IMR-90 (cell line): ENCODE measurements around the gene TNFRSF17. TPM values are rescaled to one million over a fixed set of nuclear protein-coding genes. Genes with fewer than 3 reads are reported as not detected.

Experiments used
- ATAC-seq: fragments of 200-7000 bp; cut with Tn5 transposase; 2 replicates; pipeline ENCODE4 v1.9.1; 2020; ENCODE audit warnings: low read depth, mild to moderate bottlenecking, moderate library complexity
- BruUV-seq: library from RNA; stranded (reverse); fragments of 400-500 nt; replicated peaks from 2 replicates; lab custom pipeline; 2021; lab: Mats Ljungman, UMichigan
- CTCF ChIA-PET: fragments of 300-600 bp; formaldehyde crosslinking; extraction: SDS; loops from one replicate; lab custom pipeline; 2021; ENCODE audit warnings: antibody characterized with exemption; lab: Yijun Ruan, JAX
- POLR2A ChIA-PET: fragments of 300-600 bp; sonication (Branson Sonifier 250); formaldehyde crosslinking; loops from one replicate; lab custom pipeline; 2022; ENCODE audit warnings: antibody characterized with exemption; ENCODE audit not compliant: unreplicated experiment; lab: Charles Lee
- DNase-seq: peaks from one replicate; pipeline ENCODE4 v3.0.0; 2013
- H2AFZ ChIP-seq: replicated peaks from 2 replicates; pipeline ENCODE3; 2013; ENCODE audit warnings: low read length, mild to moderate bottlenecking; ENCODE audit not compliant: poor library complexity
- H2AK5ac ChIP-seq: 2 replicates; pipeline ENCODE4 v1.6.1; 2013; ENCODE audit warnings: low read depth, low read length, inconsistent platforms
- H2AK9ac ChIP-seq: replicated peaks from 2 replicates; pipeline ENCODE3; 2013; ENCODE audit warnings: mild to moderate bottlenecking, low read depth, low read length, moderate library complexity; ENCODE audit not compliant: poor library complexity
- H2BK120ac ChIP-seq: 2 replicates; pipeline ENCODE4 v1.6.1; 2013; ENCODE audit warnings: low read depth, low read length, inconsistent platforms
- H2BK15ac ChIP-seq: 3 replicates; pipeline ENCODE4 v1.6.1; 2013; ENCODE audit warnings: low read depth, low read length, inconsistent platforms
- H2BK20ac ChIP-seq: 2 replicates; pipeline ENCODE4 v1.6.1; 2013; ENCODE audit warnings: low read depth, mild to moderate bottlenecking, inconsistent platforms, low read length, moderate library complexity
- H2BK5ac ChIP-seq: 2 replicates; pipeline ENCODE4 v1.6.1; 2013; ENCODE audit warnings: mild to moderate bottlenecking, low read depth, low read length, inconsistent platforms; ENCODE audit not compliant: poor library complexity, severe bottlenecking
- H3K14ac ChIP-seq: replicated peaks from 2 replicates; pipeline ENCODE4 v1.6.1; 2013; ENCODE audit warnings: low read depth, low read length, inconsistent platforms
- H3K18ac ChIP-seq: 2 replicates; pipeline ENCODE4 v1.6.1; 2013; ENCODE audit warnings: low read depth, low read length, control low read depth
- H3K23ac ChIP-seq: 2 replicates; pipeline ENCODE4 v1.6.1; 2013; ENCODE audit warnings: low read depth, low read length, inconsistent platforms
- H3K27ac ChIP-seq: 2 replicates; pipeline ENCODE4 v1.5.1; 2013; ENCODE audit warnings: mild to moderate bottlenecking, control low read depth, low read length; ENCODE audit not compliant: insufficient read depth
- H3K27me3 ChIP-seq: 2 replicates; pipeline ENCODE4 v1.6.1; 2013; ENCODE audit warnings: low read length; ENCODE audit not compliant: control insufficient read depth, insufficient read depth
- H3K36me3 ChIP-seq: 2 replicates; pipeline ENCODE4 v1.6.1; 2013; ENCODE audit warnings: low read length, mixed read lengths; ENCODE audit not compliant: control insufficient read depth, insufficient read depth
- H3K4ac ChIP-seq: 2 replicates; pipeline ENCODE4 v1.6.1; 2013; ENCODE audit warnings: low read depth, low read length, inconsistent platforms
- H3K4me1 ChIP-seq: 2 replicates; pipeline ENCODE4 v1.6.1; 2013; ENCODE audit warnings: low read length, mixed read lengths; ENCODE audit not compliant: control insufficient read depth, insufficient read depth
- H3K4me2 ChIP-seq: 2 replicates; pipeline ENCODE4 v1.6.1; 2013; ENCODE audit warnings: low read depth, mild to moderate bottlenecking, control low read depth, low read length, moderate library complexity
- H3K4me3 ChIP-seq: 2 replicates; pipeline ENCODE4 v1.5.1; 2013; ENCODE audit warnings: low read depth, mild to moderate bottlenecking, control low read depth, low read length, moderate library complexity; ENCODE audit not compliant: insufficient read depth
- H3K56ac ChIP-seq: 2 replicates; pipeline ENCODE4 v1.6.1; 2013; ENCODE audit warnings: low read length, inconsistent platforms; ENCODE audit not compliant: insufficient read depth; ENCODE audit errors: extremely low read depth
- H3K79me1 ChIP-seq, 2 experiments: 2 replicates each; pipeline ENCODE4 v1.6.1; 2013; ENCODE audit warnings: low read length in 2 of 2, inconsistent platforms in 1 of 2, low read depth in 1 of 2
- H3K9ac ChIP-seq: 2 replicates; pipeline ENCODE4 v1.6.1; 2013; ENCODE audit warnings: low read depth, low read length, control low read depth
- H3K9me1 ChIP-seq: 2 replicates; pipeline ENCODE4 v1.6.1; 2013; ENCODE audit warnings: low read length, inconsistent platforms; ENCODE audit not compliant: insufficient read depth
- H3K9me3 ChIP-seq: 2 replicates; pipeline ENCODE4 v1.6.1; 2013; ENCODE audit warnings: low read length; ENCODE audit not compliant: control insufficient read depth, insufficient read depth
- H4K20me1 ChIP-seq: 2 replicates; pipeline ENCODE4 v1.6.1; 2013; ENCODE audit warnings: low read length, inconsistent platforms; ENCODE audit not compliant: insufficient read depth
- H4K5ac ChIP-seq: 2 replicates; pipeline ENCODE4 v1.6.1; 2013; ENCODE audit warnings: mild to moderate bottlenecking, low read depth, low read length, control low read depth
- H4K8ac ChIP-seq, 2 experiments: 2 replicates each; pipeline ENCODE4 v1.6.1; 2013; ENCODE audit warnings: low read depth in 2 of 2, low read length in 2 of 2, control low read depth in 1 of 2, inconsistent platforms in 1 of 2
- H4K91ac ChIP-seq: 2 replicates; pipeline ENCODE4 v1.6.1; 2013; ENCODE audit warnings: low read depth, low read length, inconsistent platforms; ENCODE audit not compliant: insufficient read depth
- BHLHE40 ChIP-seq: fragments of 150-350 bp; IDR thresholded peaks from 2 replicates; pipeline ENCODE4 v1.6.1; 2016; ENCODE audit warnings: mild to moderate bottlenecking, low read depth, low read length
- CEBPB ChIP-seq: IDR thresholded peaks from 2 replicates; pipeline ENCODE4 v1.6.1; 2012; ENCODE audit warnings: low read depth, low read length, improper control_type of control experiment
- CHD1 ChIP-seq: IDR thresholded peaks from 2 replicates; pipeline ENCODE4 v1.6.1; 2012; ENCODE audit warnings: low read depth, low read length, improper control_type of control experiment
- MAFK ChIP-seq: IDR thresholded peaks from 2 replicates; pipeline ENCODE4 v1.6.1; 2012; ENCODE audit warnings: low read depth, low read length, improper control_type of control experiment
- MAZ ChIP-seq: IDR thresholded peaks from 2 replicates; pipeline ENCODE4 v1.6.1; 2012; ENCODE audit warnings: low read depth, mild to moderate bottlenecking, low read length, improper control_type of control experiment, moderate library complexity, borderline replicate concordance
- MXI1 ChIP-seq: IDR thresholded peaks from 2 replicates; pipeline ENCODE4 v1.6.1; 2012; ENCODE audit warnings: low read depth, mild to moderate bottlenecking, low read length, moderate library complexity, borderline replicate concordance
- NFE2L2 ChIP-seq: fragments of 150-350 bp; IDR thresholded peaks from 2 replicates; pipeline ENCODE4 v1.6.1; 2016; ENCODE audit warnings: low read depth, mild to moderate bottlenecking, low read length
- POLR2A ChIP-seq: IDR thresholded peaks from 2 replicates; pipeline ENCODE4 v1.6.1; 2012; ENCODE audit warnings: mild to moderate bottlenecking, low read depth, low read length
- RAD21 ChIP-seq: IDR thresholded peaks from 2 replicates; pipeline ENCODE4 v1.6.1; 2012; ENCODE audit warnings: low read length, improper control_type of control experiment
- RFX5 ChIP-seq: IDR thresholded peaks from 2 replicates; pipeline ENCODE4 v1.8.0; 2012; ENCODE audit warnings: low read depth, mild to moderate bottlenecking, low read length, moderate library complexity
- SMC3 ChIP-seq: fragments of 150-350 bp; IDR thresholded peaks from 2 replicates; pipeline ENCODE4 v1.6.1; 2016; ENCODE audit warnings: low read depth, mild to moderate bottlenecking, antibody characterized with exemption, low read length, moderate library complexity
- WGBS, 2 experiments: methylation state at CpG; one replicate each; pipeline versions ENCODE4 v1.1.5 to v1.1.7; 2013; ENCODE audit warnings: missing lambda C conversion rate in 2 of 2; ENCODE audit not compliant: insufficient read length in 1 of 2; ENCODE audit errors: extremely low coverage in 2 of 2; 5-methylcytosine and 5-hydroxymethylcytosine counted together
- dilution Hi-C: fragments of 300-500 bp; cut with HindIII; formaldehyde crosslinking; loops from one replicate; pipeline ENCODE4 v1.14.3; 2018; ENCODE audit warnings: low sequenced_read_pairs; ENCODE audit not compliant: unreplicated experiment
- in situ Hi-C: fragments of 300-500 bp; cut with MboI; formaldehyde crosslinking; loops from 3 replicates; pipeline ENCODE4 v1.14.3; 2019; ENCODE audit warnings: low sequenced_read_pairs, inconsistent platforms, mixed read lengths
- intact Hi-C: fragments of 100-400 bp; cut with micrococcal nuclease; formaldehyde crosslinking; loops from 2 replicates; pipeline ENCODE4 v1.10.0; 2022
- polyA plus RNA-seq, 3 experiments: library from polyadenylated mRNA; depleted of rRNA; stranded (reverse); fragments of >200 nt; gene quantifications; 2 replicates each; pipeline ENCODE4 v1.2.3, GENCODE V29; 2012; ENCODE audit warnings: low replicate concordance in 1 of 3
- total RNA-seq: library from RNA; depleted of rRNA; stranded (reverse); fragments of >200 nt; gene quantifications from 2 replicates; pipeline ENCODE4 v1.2.3, GENCODE V29; 2012
- TF ChIP-seq, protein P1 (sequence below): fragments of 150-350 bp; IDR thresholded peaks from 2 replicates; pipeline ENCODE4 v1.6.1; 2016; ENCODE audit warnings: low read depth, mild to moderate bottlenecking, low read length, moderate library complexity, borderline replicate concordance
- TF ChIP-seq, protein P2 (sequence below): conservative IDR thresholded peaks from 2 replicates; pipeline ENCODE4 v1.5.1; 2012; ENCODE audit warnings: mild to moderate bottlenecking, low read depth, low read length, improper control_type of control experiment
- TF ChIP-seq, protein P3 (sequence below): fragments of 150-350 bp; IDR thresholded peaks from 2 replicates; pipeline ENCODE4 v1.6.1; 2017; ENCODE audit warnings: mild to moderate bottlenecking, antibody characterized with exemption, low read length, low read depth

Gene TNFRSF17
- total and polyA plus RNA-seq, 2 of the 4 experiments (the other 2 are of a cell fraction) = not detected

DNA sequence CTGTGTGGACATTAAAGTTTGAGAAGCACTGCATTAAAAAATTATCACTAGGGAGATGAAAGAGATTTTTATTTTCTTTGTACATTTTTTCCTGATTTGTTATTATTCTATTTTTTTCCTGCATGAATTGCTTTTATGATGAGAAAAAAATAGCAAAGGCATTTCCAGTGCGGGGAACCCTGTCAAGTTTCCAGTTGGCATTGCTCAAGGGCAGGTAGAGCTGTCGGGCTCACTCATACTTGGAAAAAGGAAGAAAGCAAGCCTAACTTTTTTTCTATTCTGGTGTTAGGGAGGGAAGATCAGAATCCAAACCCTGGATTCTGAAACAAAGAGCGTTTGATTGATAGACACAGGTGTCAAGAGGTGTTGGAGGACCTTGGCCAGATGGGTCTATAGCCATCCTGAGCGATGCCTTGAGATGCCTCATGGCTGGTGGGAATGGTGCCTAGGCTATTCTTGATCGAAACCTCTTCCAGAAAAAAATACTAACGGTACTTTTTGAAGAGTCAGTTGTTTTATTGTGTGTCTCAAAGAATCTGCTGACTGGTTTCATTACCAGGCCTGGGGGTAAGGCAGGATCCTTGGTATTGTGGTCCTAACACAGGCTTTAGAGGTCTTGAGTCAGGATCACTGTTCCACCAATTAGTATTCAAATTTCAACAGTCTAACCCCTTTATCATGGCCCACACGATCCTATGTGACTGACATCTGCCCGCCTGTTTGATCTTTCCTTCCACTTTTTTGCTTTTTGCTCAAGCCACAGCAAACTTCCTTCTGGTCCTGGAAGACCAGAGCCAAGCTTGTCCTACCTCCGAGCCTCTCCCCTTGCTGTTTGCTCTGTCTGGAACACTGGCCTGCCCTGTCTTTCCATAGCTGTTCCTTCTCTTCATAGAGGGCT, 31.7 kb downstream of the TNFRSF17 start:
- in situ Hi-C loops = no loop called here
- CTCF ChIA-PET = interaction anchor here (1.5 kb wide), 1 partner anchor 71 kb away, joined by 3 read pairs; no protein-coding TSS in a partner anchor
- TF ChIP-seq POLR2A = no peak
- TF ChIP-seq RFX5 = no peak
- TF ChIP-seq, protein P1, sequence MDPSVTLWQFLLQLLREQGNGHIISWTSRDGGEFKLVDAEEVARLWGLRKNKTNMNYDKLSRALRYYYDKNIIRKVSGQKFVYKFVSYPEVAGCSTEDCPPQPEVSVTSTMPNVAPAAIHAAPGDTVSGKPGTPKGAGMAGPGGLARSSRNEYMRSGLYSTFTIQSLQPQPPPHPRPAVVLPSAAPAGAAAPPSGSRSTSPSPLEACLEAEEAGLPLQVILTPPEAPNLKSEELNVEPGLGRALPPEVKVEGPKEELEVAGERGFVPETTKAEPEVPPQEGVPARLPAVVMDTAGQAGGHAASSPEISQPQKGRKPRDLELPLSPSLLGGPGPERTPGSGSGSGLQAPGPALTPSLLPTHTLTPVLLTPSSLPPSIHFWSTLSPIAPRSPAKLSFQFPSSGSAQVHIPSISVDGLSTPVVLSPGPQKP = no peak
- TF ChIP-seq, protein P2, sequence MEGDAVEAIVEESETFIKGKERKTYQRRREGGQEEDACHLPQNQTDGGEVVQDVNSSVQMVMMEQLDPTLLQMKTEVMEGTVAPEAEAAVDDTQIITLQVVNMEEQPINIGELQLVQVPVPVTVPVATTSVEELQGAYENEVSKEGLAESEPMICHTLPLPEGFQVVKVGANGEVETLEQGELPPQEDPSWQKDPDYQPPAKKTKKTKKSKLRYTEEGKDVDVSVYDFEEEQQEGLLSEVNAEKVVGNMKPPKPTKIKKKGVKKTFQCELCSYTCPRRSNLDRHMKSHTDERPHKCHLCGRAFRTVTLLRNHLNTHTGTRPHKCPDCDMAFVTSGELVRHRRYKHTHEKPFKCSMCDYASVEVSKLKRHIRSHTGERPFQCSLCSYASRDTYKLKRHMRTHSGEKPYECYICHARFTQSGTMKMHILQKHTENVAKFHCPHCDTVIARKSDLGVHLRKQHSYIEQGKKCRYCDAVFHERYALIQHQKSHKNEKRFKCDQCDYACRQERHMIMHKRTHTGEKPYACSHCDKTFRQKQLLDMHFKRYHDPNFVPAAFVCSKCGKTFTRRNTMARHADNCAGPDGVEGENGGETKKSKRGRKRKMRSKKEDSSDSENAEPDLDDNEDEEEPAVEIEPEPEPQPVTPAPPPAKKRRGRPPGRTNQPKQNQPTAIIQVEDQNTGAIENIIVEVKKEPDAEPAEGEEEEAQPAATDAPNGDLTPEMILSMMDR = no peak
- no peak for TF ChIP-seq CEBPB
- no peak for TF ChIP-seq SMC3
- TF ChIP-seq, protein P3, sequence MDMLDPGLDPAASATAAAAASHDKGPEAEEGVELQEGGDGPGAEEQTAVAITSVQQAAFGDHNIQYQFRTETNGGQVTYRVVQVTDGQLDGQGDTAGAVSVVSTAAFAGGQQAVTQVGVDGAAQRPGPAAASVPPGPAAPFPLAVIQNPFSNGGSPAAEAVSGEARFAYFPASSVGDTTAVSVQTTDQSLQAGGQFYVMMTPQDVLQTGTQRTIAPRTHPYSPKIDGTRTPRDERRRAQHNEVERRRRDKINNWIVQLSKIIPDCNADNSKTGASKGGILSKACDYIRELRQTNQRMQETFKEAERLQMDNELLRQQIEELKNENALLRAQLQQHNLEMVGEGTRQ = no peak
- TF ChIP-seq RAD21 = no peak
- TF ChIP-seq CHD1 = no peak
- no peak for TF ChIP-seq MAFK
- no peak for TF ChIP-seq BHLHE40
- no peak for TF ChIP-seq MXI1
- TF ChIP-seq MAZ = no peak
- TF ChIP-seq NFE2L2 = no peak

More for the DNA sequence above, 31.7 kb downstream of the TNFRSF17 start:
- H3K14ac ChIP-seq = no peak overlapping the region
- H3K27ac ChIP-seq = no peak overlapping the region
- dilution Hi-C loops = no loop called here
- ATAC-seq (no peak), DNase-seq (no peak)
- peaks cover 20 to 57% of the 10 kb centered on the region in 2 experiments for H3K79me1 ChIP-seq
- H3K23ac ChIP-seq = no peak overlapping the region
- no peak overlapping the region for H3K4ac ChIP-seq
- peaks cover 8% of the 10 kb centered on the region; the same call in 1 of the 2 replicates for H4K20me1 ChIP-seq
- H3K18ac ChIP-seq = no peak overlapping the region
- peaks cover 22% of the 10 kb centered on the region for H3K9me1 ChIP-seq
- no peak overlapping the region for H2BK15ac ChIP-seq
- H3K4me3 ChIP-seq = no peak overlapping the region
- H3K4me2 ChIP-seq = no peak overlapping the region
- H2AK9ac ChIP-seq = no peak overlapping the region
- no peak overlapping the region for H4K91ac ChIP-seq
- no peak overlapping the region for H3K9ac ChIP-seq
- no peaks in the 10 kb centered on the region for H3K36me3 ChIP-seq
- H3K27me3 ChIP-seq = no peaks in the 10 kb centered on the region
- peaks cover 2% of the 10 kb centered on the region; the same call in 1 of the 2 replicates for H3K4me1 ChIP-seq
- H2BK120ac ChIP-seq = no peak overlapping the region
- POLR2A ChIA-PET = no interaction called here
- no TSS peak for BruUV-seq
- no peak overlapping the region for H2BK5ac ChIP-seq
- no peak overlapping the region for H2BK20ac ChIP-seq
- no peaks in the 10 kb centered on the region for H3K9me3 ChIP-seq
- intact Hi-C loops = no loop called here
- H2AFZ ChIP-seq = no peak overlapping the region
- no peak overlapping the region for H3K56ac ChIP-seq
- H4K8ac ChIP-seq = no peak overlapping the region
- H4K5ac ChIP-seq = no peak overlapping the region
- H2AK5ac ChIP-seq = no peak overlapping the region
- WGBS, 2 experiments = 87% methylated on average over 4 of the region's 9 CpGs; no CpG with 5 or more reads in 1 of the 2 experiments
